Measurements from ENCODE around the gene PLXNB2. TPM values are rescaled to one million over a fixed set of nuclear protein-coding genes. Genes with fewer than 3 reads are reported as not detected.

PLXNB2 gene
- total and polyA plus RNA-seq, 11 donors = 35.1 to 139 (median 53.0) TPM

GRCh38 chr22:50249341-50250248 lies 57.9 kb downstream of the PLXNB2 start:
- Histone ChIP-seq H3K27ac (no peak overlapping the region), H3K27me3 (no peaks in the 10 kb centered on the region), H3K4me1 (peaks cover 5 to 50% (median 32%) of the 10 kb centered on the region in 12 donors), H3K36me3 (peaks cover 0 to 25% (median 8%) of the 10 kb centered on the region in 9 donors), H3K9me3 (no peaks in the 10 kb centered on the region), H3K4me3 (peak overlapping the region in 6 of 12 donors; percentile 69 to 83 (median 71))
- ATAC-seq (no peak), DNase-seq (no peak)
- TF ChIP-seq POLR2A (IDR thresholded peaks at IDR 0.05) (no peak), CTCF (IDR thresholded peaks at IDR 0.05) (no peak)
- intact Hi-C loops (cut with DNase I) = loop anchor here in 9 of 10 donors (2.0 to 10.0 kb wide), 7 partner anchors 77 to 365 kb away; partner anchors contain the start of genes PPP6R2 (in 6 of the 9), LMF2 (in 3 of the 9), NCAPH2 (in 3 of the 9) and DENND6B (in 1 of the 9)
- WGBS, 4 donors = 92 to 95% (median 93%) methylated on average over 27 to 32 of the region's 32 CpGs

GRCh38 chr22:50248196-50249081 lies 59.0 kb downstream of the PLXNB2 start:
- Histone ChIP-seq H3K4me1 (peaks cover 8 to 57% (median 39%) of the 10 kb centered on the region in 12 donors), H3K36me3 (peaks cover 0 to 25% (median 8%) of the 10 kb centered on the region in 9 donors), H3K27me3 (no peaks in the 10 kb centered on the region), H3K9me3 (no peaks in the 10 kb centered on the region), H3K4me3 (no peak overlapping the region), H3K27ac (no peak overlapping the region)
- DNase-seq (no peak), ATAC-seq (no peak)
- TF ChIP-seq CTCF (IDR thresholded peaks at IDR 0.05) = no peak
- TF ChIP-seq POLR2A (IDR thresholded peaks at IDR 0.05) = no peak
- WGBS, 4 donors = 87 to 95% (median 89%) methylated on average over 10 to 29 of the region's 29 CpGs
- intact Hi-C loops (cut with DNase I) = loop anchor here in 5 of 10 donors (10.0 kb wide), 4 partner anchors 246 to 366 kb away; partner anchors contain the start of genes LMF2 (in 1 of the 5), NCAPH2 (in 1 of the 5) and SCO2 (in 1 of the 5)

GRCh38 chr22:50247748-50248147 lies 59.7 kb downstream of the PLXNB2 start:
- 32 to 46% (median 45%) methylated on average over 12 to 16 of the region's 16 CpGs for WGBS, 4 donors
- TF ChIP-seq CTCF (IDR thresholded peaks at IDR 0.05) (no peak), POLR2A (IDR thresholded peaks at IDR 0.05) (no peak)
- Histone ChIP-seq H3K9me3 (no peaks in the 10 kb centered on the region), H3K36me3 (peaks cover 0 to 25% (median 8%) of the 10 kb centered on the region in 9 donors), H3K27ac (no peak overlapping the region), H3K4me3 (no peak overlapping the region), H3K27me3 (no peaks in the 10 kb centered on the region), H3K4me1 (peaks cover 13 to 64% (median 45%) of the 10 kb centered on the region in 12 donors)
- ATAC-seq (no peak), DNase-seq (no peak)
- intact Hi-C loops (cut with DNase I) = loop anchor here in 5 of 10 donors (10.0 kb wide), 4 partner anchors 247 to 367 kb away; partner anchors contain the start of genes LMF2 (in 1 of the 5), NCAPH2 (in 1 of the 5) and SCO2 (in 1 of the 5)

Measured in heart left ventricle (tissue), 16 donors.